ENCODE results near the gene ANO6. TPM values are rescaled to one million over a fixed set of nuclear protein-coding genes. Genes with fewer than 3 reads are reported as not detected.

Gene ANO6
- total and polyA plus RNA-seq, 4 donors: 18.6 to 52.3 (median 29.1) TPM

DNA sequence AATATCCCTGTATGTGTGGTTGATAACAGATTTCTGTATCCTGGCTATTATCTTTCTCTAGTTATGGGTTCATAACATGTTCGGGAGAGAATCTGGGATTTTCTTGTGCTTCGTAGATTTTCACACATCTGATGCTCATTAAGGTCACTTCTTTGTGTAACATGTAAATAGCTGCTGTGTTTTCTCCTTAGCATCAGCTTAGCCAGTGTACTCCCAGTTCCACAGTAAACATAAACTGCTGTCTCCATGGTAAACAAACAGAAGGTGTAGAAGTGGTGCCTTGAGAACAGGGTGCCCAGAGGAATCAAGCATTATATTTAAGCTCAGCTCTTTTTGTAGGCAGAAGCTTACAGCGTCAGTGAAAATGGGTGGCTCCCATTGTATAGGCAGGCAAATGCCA lies 88.0 kb downstream of the ANO6 start:
- Histone ChIP-seq H3K9ac (ENCODE audit: low read depth in 1 of 2, low read length in 2 of 2) (no peak overlapping the region), H3K4me3 (ENCODE audit: low read depth in 1 of 3, low read length in 3 of 3) (no peak overlapping the region), H3K36me3 (ENCODE audit: control insufficient read depth in 4 of 4, insufficient read depth in 3 of 4, low read depth in 1 of 4, low read length in 3 of 4) (no peaks in the 10 kb centered on the region), H3K27ac (ENCODE audit: low read depth in 1 of 2, low read length in 2 of 2) (no peak overlapping the region), H3K9me3 (ENCODE audit: control insufficient read depth in 4 of 4, low read length in 3 of 4) (no peaks in the 10 kb centered on the region), H3K4me1 (ENCODE audit: control insufficient read depth in 4 of 4, insufficient read depth in 4 of 4, low read length in 3 of 4) (peaks cover 0 to 25% (median 17%) of the 10 kb centered on the region in 4 donors), H3K27me3 (ENCODE audit: control insufficient read depth in 4 of 4, insufficient read depth in 4 of 4, low read length in 3 of 4) (no peaks in the 10 kb centered on the region)
- no peak for TF ChIP-seq FOXA1 (IDR thresholded peaks at IDR 0.05)
- no peak for TF ChIP-seq EGR1 (IDR thresholded peaks at IDR 0.05; ENCODE audit: low read depth in 2 of 2)
- no peak for TF ChIP-seq FOXA2 (IDR thresholded peaks at IDR 0.05)
- no peak for TF ChIP-seq RAD21 (IDR thresholded peaks at IDR 0.05)
- no peak for TF ChIP-seq YY1 (IDR thresholded peaks at IDR 0.05)
- TF ChIP-seq, protein P1, sequence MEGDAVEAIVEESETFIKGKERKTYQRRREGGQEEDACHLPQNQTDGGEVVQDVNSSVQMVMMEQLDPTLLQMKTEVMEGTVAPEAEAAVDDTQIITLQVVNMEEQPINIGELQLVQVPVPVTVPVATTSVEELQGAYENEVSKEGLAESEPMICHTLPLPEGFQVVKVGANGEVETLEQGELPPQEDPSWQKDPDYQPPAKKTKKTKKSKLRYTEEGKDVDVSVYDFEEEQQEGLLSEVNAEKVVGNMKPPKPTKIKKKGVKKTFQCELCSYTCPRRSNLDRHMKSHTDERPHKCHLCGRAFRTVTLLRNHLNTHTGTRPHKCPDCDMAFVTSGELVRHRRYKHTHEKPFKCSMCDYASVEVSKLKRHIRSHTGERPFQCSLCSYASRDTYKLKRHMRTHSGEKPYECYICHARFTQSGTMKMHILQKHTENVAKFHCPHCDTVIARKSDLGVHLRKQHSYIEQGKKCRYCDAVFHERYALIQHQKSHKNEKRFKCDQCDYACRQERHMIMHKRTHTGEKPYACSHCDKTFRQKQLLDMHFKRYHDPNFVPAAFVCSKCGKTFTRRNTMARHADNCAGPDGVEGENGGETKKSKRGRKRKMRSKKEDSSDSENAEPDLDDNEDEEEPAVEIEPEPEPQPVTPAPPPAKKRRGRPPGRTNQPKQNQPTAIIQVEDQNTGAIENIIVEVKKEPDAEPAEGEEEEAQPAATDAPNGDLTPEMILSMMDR (IDR thresholded peaks at IDR 0.05; ENCODE audit: low read depth, low read length, missing input control): no peak
- TF ChIP-seq, protein P2, sequence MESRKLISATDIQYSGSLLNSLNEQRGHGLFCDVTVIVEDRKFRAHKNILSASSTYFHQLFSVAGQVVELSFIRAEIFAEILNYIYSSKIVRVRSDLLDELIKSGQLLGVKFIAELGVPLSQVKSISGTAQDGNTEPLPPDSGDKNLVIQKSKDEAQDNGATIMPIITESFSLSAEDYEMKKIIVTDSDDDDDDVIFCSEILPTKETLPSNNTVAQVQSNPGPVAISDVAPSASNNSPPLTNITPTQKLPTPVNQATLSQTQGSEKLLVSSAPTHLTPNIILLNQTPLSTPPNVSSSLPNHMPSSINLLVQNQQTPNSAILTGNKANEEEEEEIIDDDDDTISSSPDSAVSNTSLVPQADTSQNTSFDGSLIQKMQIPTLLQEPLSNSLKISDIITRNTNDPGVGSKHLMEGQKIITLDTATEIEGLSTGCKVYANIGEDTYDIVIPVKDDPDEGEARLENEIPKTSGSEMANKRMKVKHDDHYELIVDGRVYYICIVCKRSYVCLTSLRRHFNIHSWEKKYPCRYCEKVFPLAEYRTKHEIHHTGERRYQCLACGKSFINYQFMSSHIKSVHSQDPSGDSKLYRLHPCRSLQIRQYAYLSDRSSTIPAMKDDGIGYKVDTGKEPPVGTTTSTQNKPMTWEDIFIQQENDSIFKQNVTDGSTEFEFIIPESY (IDR thresholded peaks at IDR 0.05): no peak
- TF ChIP-seq GABPA (IDR thresholded peaks at IDR 0.05 in 1 of 2, conservative IDR thresholded peaks at IDR 0.05 in 1 of 2): no peak
- WGBS: 91% methylated on average over 3 of the region's 3 CpGs
- DNase-seq (ENCODE audit: low spot score): no peak

- 51% methylated on average over 5 of the region's 5 CpGs for WGBS
- TF ChIP-seq HNF4G (IDR thresholded peaks at IDR 0.05) (no peak), HNF4A (conservative IDR thresholded peaks at IDR 0.05) (no peak), TAF1 (conservative IDR thresholded peaks at IDR 0.05) (no peak), YY1 (IDR thresholded peaks at IDR 0.05) (no peak), MAX (IDR thresholded peaks at IDR 0.05) (no peak), FOXA2 (IDR thresholded peaks at IDR 0.05) (no peak), RXRA (IDR thresholded peaks at IDR 0.05) (no peak), EGR1 (IDR thresholded peaks at IDR 0.05; ENCODE audit: low read depth in 2 of 2) (no peak), JUND (IDR thresholded peaks at IDR 0.05) (no peak)
- Histone ChIP-seq H3K9ac (ENCODE audit: low read depth in 1 of 2, low read length in 2 of 2) (no peak overlapping the region), H3K36me3 (ENCODE audit: control insufficient read depth in 4 of 4, insufficient read depth in 3 of 4, low read depth in 1 of 4, low read length in 3 of 4) (no peaks in the 10 kb centered on the region), H3K4me1 (ENCODE audit: control insufficient read depth in 4 of 4, insufficient read depth in 4 of 4, low read length in 3 of 4) (peaks cover 0 to 22% (median 17%) of the 10 kb centered on the region in 4 donors), H3K27me3 (ENCODE audit: control insufficient read depth in 4 of 4, insufficient read depth in 4 of 4, low read length in 3 of 4) (no peaks in the 10 kb centered on the region), H3K4me3 (ENCODE audit: low read depth in 1 of 3, low read length in 3 of 3) (no peak overlapping the region), H3K27ac (ENCODE audit: low read depth in 1 of 2, low read length in 2 of 2) (no peak overlapping the region), H3K9me3 (ENCODE audit: control insufficient read depth in 4 of 4, low read length in 3 of 4) (no peaks in the 10 kb centered on the region)
- DNase-seq (ENCODE audit: low spot score): no peak
Measured at GRCh38 chr12:45304514-45305178, 88.8 kb downstream of the ANO6 start.

- no peak for DNase-seq (ENCODE audit: low spot score)
- no peaks in the 10 kb centered on the region for H3K9me3 ChIP-seq (ENCODE audit: control insufficient read depth in 4 of 4, low read length in 3 of 4)
- peaks cover 0 to 30% (median 17%) of the 10 kb centered on the region in 4 donors for H3K4me1 ChIP-seq (ENCODE audit: control insufficient read depth in 4 of 4, insufficient read depth in 4 of 4, low read length in 3 of 4)
- no peaks in the 10 kb centered on the region for H3K27me3 ChIP-seq (ENCODE audit: control insufficient read depth in 4 of 4, insufficient read depth in 4 of 4, low read length in 3 of 4)
- H3K27ac ChIP-seq (ENCODE audit: low read depth in 1 of 2, low read length in 2 of 2): no peak overlapping the region
- no peak overlapping the region for H3K9ac ChIP-seq (ENCODE audit: low read depth in 1 of 2, low read length in 2 of 2)
- no peaks in the 10 kb centered on the region for H3K36me3 ChIP-seq (ENCODE audit: control insufficient read depth in 4 of 4, insufficient read depth in 3 of 4, low read depth in 1 of 4, low read length in 3 of 4)
- H3K4me3 ChIP-seq (ENCODE audit: low read depth in 1 of 3, low read length in 3 of 3): no peak overlapping the region
- WGBS: 80% methylated on average over 3 of the region's 3 CpGs
- TF ChIP-seq REST (IDR thresholded peaks at IDR 0.05) (no peak), EGR1 (IDR thresholded peaks at IDR 0.05; ENCODE audit: low read depth in 2 of 2) (no peak), FOXA1 (IDR thresholded peaks at IDR 0.05) (peak; percentile 92), FOXA2 (IDR thresholded peaks at IDR 0.05) (peak; percentile 95), RAD21 (IDR thresholded peaks at IDR 0.05) (peak; percentile 21 to 24), TAF1 (conservative IDR thresholded peaks at IDR 0.05) (no peak), GABPA (IDR thresholded peaks at IDR 0.05 in 1 of 2, conservative IDR thresholded peaks at IDR 0.05 in 1 of 2) (no peak)
- TF ChIP-seq, protein P2 (IDR thresholded peaks at IDR 0.05): no peak
- TF ChIP-seq, protein P3, sequence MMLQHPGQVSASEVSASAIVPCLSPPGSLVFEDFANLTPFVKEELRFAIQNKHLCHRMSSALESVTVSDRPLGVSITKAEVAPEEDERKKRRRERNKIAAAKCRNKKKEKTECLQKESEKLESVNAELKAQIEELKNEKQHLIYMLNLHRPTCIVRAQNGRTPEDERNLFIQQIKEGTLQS (IDR thresholded peaks at IDR 0.05): no peak
Measured at GRCh38 chr12:45305907-45306306, 90.0 kb downstream of the ANO6 start.

All from liver (tissue), 9 donors.